H9 (cell line): ENCODE results near the gene MOG. TPM values are rescaled to one million over a fixed set of nuclear protein-coding genes. Genes with fewer than 3 reads are reported as not detected.
A peak's percentile ranks its signal among the peaks of the same experiment; 100 is the strongest.

ENCODE experiments used
- DNase-seq: peaks from one replicate; pipeline ENCODE4 v3.0.0-alpha.2; 2017
- H2AFZ ChIP-seq: one replicate; pipeline ENCODE4 v1.6.1; 2013; ENCODE audit warnings: mild to moderate bottlenecking, low read length, control low read depth, moderate library complexity
- H2AK5ac ChIP-seq: 2 replicates; pipeline ENCODE4 v1.6.1; 2013; ENCODE audit warnings: low read length, control low read depth, mixed read lengths; ENCODE audit not compliant: insufficient read length
- H2BK120ac ChIP-seq: one replicate; pipeline ENCODE4 v1.6.1; 2013; ENCODE audit warnings: low read depth, mild to moderate bottlenecking, low read length, control low read depth, inconsistent platforms; ENCODE audit not compliant: poor library complexity, severe bottlenecking
- H2BK12ac ChIP-seq: 2 replicates; pipeline ENCODE4 v1.6.1; 2013; ENCODE audit warnings: low read length, control low read depth, mixed read lengths, low read depth; ENCODE audit not compliant: insufficient read length
- H2BK15ac ChIP-seq: 2 replicates; pipeline ENCODE4 v1.6.1; 2013; ENCODE audit warnings: low read depth, low read length, control low read depth
- H2BK20ac ChIP-seq: one replicate; pipeline ENCODE4 v1.6.1; 2013; ENCODE audit warnings: low read depth, mild to moderate bottlenecking, low read length, control low read depth, inconsistent platforms; ENCODE audit not compliant: poor library complexity, severe bottlenecking
- H2BK5ac ChIP-seq: 2 replicates; pipeline ENCODE4 v1.6.1; 2013; ENCODE audit warnings: low read length, control low read depth, mixed read lengths; ENCODE audit not compliant: insufficient read length
- H3K14ac ChIP-seq: 2 replicates; pipeline ENCODE4 v1.6.1; 2013; ENCODE audit warnings: low read length, control low read depth; ENCODE audit not compliant: insufficient read depth
- H3K18ac ChIP-seq: 2 replicates; pipeline ENCODE4 v1.6.1; 2013; ENCODE audit warnings: low read depth, mild to moderate bottlenecking, mixed read lengths, low read length, control low read depth; ENCODE audit not compliant: insufficient read length
- H3K23ac ChIP-seq: 2 replicates; pipeline ENCODE4 v1.6.1; 2013; ENCODE audit warnings: low read length, control low read depth, mixed read lengths, low read depth; ENCODE audit not compliant: insufficient read length
- H3K23me2 ChIP-seq: 2 replicates; pipeline ENCODE4 v1.6.1; 2013; ENCODE audit warnings: low read depth, mild to moderate bottlenecking, mixed read lengths, low read length, control low read depth; ENCODE audit not compliant: insufficient read length, poor library complexity, severe bottlenecking
- H3K27ac ChIP-seq: 2 replicates; pipeline ENCODE4 v1.5.1; 2013; ENCODE audit warnings: low read length, control low read depth, mixed read lengths, low read depth; ENCODE audit not compliant: insufficient read length
- H3K27me3 ChIP-seq: 2 replicates; pipeline ENCODE4 v1.6.1; 2013; ENCODE audit warnings: low read length, control low read depth, inconsistent platforms; ENCODE audit not compliant: insufficient read depth
- H3K4ac ChIP-seq: 2 replicates; pipeline ENCODE4 v1.6.1; 2013; ENCODE audit warnings: low read depth, mild to moderate bottlenecking, control low read depth, inconsistent platforms, low read length, moderate library complexity
- H3K4me1 ChIP-seq: 2 replicates; pipeline ENCODE4 v1.6.1; 2013; ENCODE audit warnings: low read length, control low read depth, inconsistent platforms; ENCODE audit not compliant: insufficient read depth
- H3K4me2 ChIP-seq: 2 replicates; pipeline ENCODE4 v1.6.1; 2013; ENCODE audit warnings: low read length, control low read depth, mixed read lengths; ENCODE audit not compliant: insufficient read length, insufficient read depth
- H3K56ac ChIP-seq: 2 replicates; pipeline ENCODE4 v1.6.1; 2013; ENCODE audit warnings: low read depth, mild to moderate bottlenecking, mixed read lengths, low read length, control low read depth; ENCODE audit not compliant: insufficient read length
- H3K79me1 ChIP-seq: 2 replicates; pipeline ENCODE4 v1.6.1; 2013; ENCODE audit warnings: low read depth, mild to moderate bottlenecking, moderate library complexity, low read length, control low read depth, inconsistent platforms; ENCODE audit not compliant: insufficient read depth, poor library complexity, severe bottlenecking
- H3K79me2 ChIP-seq: 2 replicates; pipeline ENCODE4 v1.6.1; 2013; ENCODE audit warnings: low read length, control low read depth, inconsistent platforms; ENCODE audit not compliant: insufficient read depth
- H3K9ac ChIP-seq: 2 replicates; pipeline ENCODE4 v1.6.1; 2013; ENCODE audit warnings: low read length, control low read depth, mixed read lengths; ENCODE audit not compliant: insufficient read length; ENCODE audit errors: extremely low read depth
- H3K9me3 ChIP-seq: one replicate; pipeline ENCODE4 v1.6.1; 2013; ENCODE audit warnings: low read depth, low read length, inconsistent platforms; ENCODE audit not compliant: control insufficient read depth
- H3T11ph ChIP-seq: one replicate; pipeline ENCODE4 v1.6.1; 2013; ENCODE audit warnings: mild to moderate bottlenecking, low read length, control low read depth, inconsistent platforms
- H4K20me1 ChIP-seq: one replicate; pipeline ENCODE4 v1.6.1; 2013; ENCODE audit not compliant: control insufficient read depth, insufficient read length, insufficient read depth
- H4K5ac ChIP-seq: 2 replicates; pipeline ENCODE4 v1.6.1; 2013; ENCODE audit warnings: low read depth, mild to moderate bottlenecking, mixed read lengths, low read length, control low read depth; ENCODE audit not compliant: insufficient read length
- H4K8ac ChIP-seq: replicated peaks from 2 replicates; pipeline ENCODE4 v1.6.1; 2013; ENCODE audit warnings: low read length, control low read depth, mixed read lengths, low read depth; ENCODE audit not compliant: insufficient read length
- H4K91ac ChIP-seq: 2 replicates; pipeline ENCODE4 v1.6.1; 2013; ENCODE audit warnings: low read depth, mild to moderate bottlenecking, moderate library complexity, mixed read lengths, low read length, control low read depth; ENCODE audit not compliant: insufficient read length
- H3K27ac Mint-ChIP-seq, 3 experiments: 2 replicates in 2 of 3; 3 replicates in 1 of 3; pipeline ENCODE4 v1.8.0; 2020 to 2021; ENCODE audit warnings: mixed read lengths in 3 of 3, mild to moderate bottlenecking in 1 of 3, moderate library complexity in 1 of 3
- H3K27me3 Mint-ChIP-seq: 2 replicates; pipeline ENCODE4 v1.8.0; 2021; ENCODE audit warnings: low read depth, mild to moderate bottlenecking, moderate library complexity, mixed read lengths
- H3K36me3 Mint-ChIP-seq, 3 experiments: 2 replicates in 2 of 3; 3 replicates in 1 of 3; pipeline ENCODE4 v1.8.0; 2020 to 2021; ENCODE audit warnings: low read depth in 3 of 3, mixed read lengths in 3 of 3; ENCODE audit not compliant: insufficient read depth in 1 of 3
- H3K4me1 Mint-ChIP-seq, 2 experiments: 2 replicates each; pipeline ENCODE4 v1.8.0; 2020; ENCODE audit warnings: mixed read lengths in 2 of 2
- H3K4me3 Mint-ChIP-seq, 2 experiments: 2 replicates in 1 of 2; 3 replicates in 1 of 2; pipeline ENCODE4 v1.8.0; 2020 to 2021; ENCODE audit warnings: mild to moderate bottlenecking in 2 of 2, mixed read lengths in 2 of 2, moderate library complexity in 1 of 2
- H3K9me3 Mint-ChIP-seq, 2 experiments: 2 replicates in 1 of 2; 3 replicates in 1 of 2; pipeline ENCODE4 v1.8.0; 2020; ENCODE audit warnings: mild to moderate bottlenecking in 2 of 2, mixed read lengths in 2 of 2, moderate library complexity in 1 of 2
- CTCF ChIP-seq: fragments of 200-600 bp; sonication (generic); conservative IDR thresholded peaks from 3 replicates; pipeline ENCODE4 v1.8.0; 2021; ENCODE audit warnings: antibody characterized with exemption, mild to moderate bottlenecking
- WGBS: extraction: QIAGEN DNeasy Blood & Tissue Kit; methylation state at CpG from one replicate; pipeline ENCODE4 v1.1.7; 2013; ENCODE audit warnings: missing lambda C conversion rate, low lambda C conversion rate, mixed read lengths; ENCODE audit not compliant: insufficient read length; ENCODE audit errors: extremely low coverage; 5-methylcytosine and 5-hydroxymethylcytosine counted together
- total RNA-seq: library from RNA; stranded (reverse); gene quantifications from 2 replicates; pipeline ENCODE4 v1.2.1, GENCODE V29; 2021

MOG gene
- total RNA-seq, 1 experiment from 2014 or later = 0.55 TPM

- no peaks in the 10 kb centered on the region for H3K79me2 ChIP-seq
- H3K4ac ChIP-seq = no peak overlapping the region
- no peak overlapping the region for H2BK20ac ChIP-seq
- H2AFZ ChIP-seq = no peak overlapping the region
- Mint-ChIP-seq H3K9me3 (peaks cover 0 to 2% of the 10 kb centered on the region in 2 experiments; a peak in 2 of 5 replicates), H3K4me3 (no peak overlapping the region), H3K36me3 (peaks cover 1 to 9% (median 5%) of the 10 kb centered on the region in 3 experiments; a peak in 5 of 7 replicates), H3K27me3 (peaks cover 2% of the 10 kb centered on the region; the same call in 1 of the 2 replicates), H3K27ac (peak overlapping the region in 1 of 3 experiments; percentile 52; a peak in 1 of 7 replicates), H3K4me1 (peaks cover 27 to 35% of the 10 kb centered on the region in 2 experiments)
- no peak overlapping the region for H4K5ac ChIP-seq
- no peak overlapping the region for H2BK120ac ChIP-seq
- H3K23me2 ChIP-seq = no peaks in the 10 kb centered on the region
- no peak overlapping the region for H3K27ac ChIP-seq
- no peak overlapping the region; the same call in 1 of the 2 replicates for H3K14ac ChIP-seq
- H2BK15ac ChIP-seq = no peak overlapping the region
- no peaks in the 10 kb centered on the region for H3K27me3 ChIP-seq
- no peak overlapping the region for H4K91ac ChIP-seq
- no peak overlapping the region for H2AK5ac ChIP-seq
- no peak overlapping the region for H3K9ac ChIP-seq
- WGBS = no CpG with 5 or more reads among the region's 1 CpG
- DNase-seq = no peak
- H3K4me1 ChIP-seq = peaks cover 2% of the 10 kb centered on the region; the same call in 1 of the 2 replicates
- H3T11ph ChIP-seq = no peak overlapping the region
- no peak overlapping the region for H2BK12ac ChIP-seq
- H3K18ac ChIP-seq = no peak overlapping the region
- no peak overlapping the region for H3K56ac ChIP-seq
- no peaks in the 10 kb centered on the region for H3K79me1 ChIP-seq
- H3K23ac ChIP-seq = no peak overlapping the region
- H3K4me2 ChIP-seq = no peak overlapping the region
- no peak overlapping the region for H2BK5ac ChIP-seq
- no peak for TF ChIP-seq CTCF
- no peaks in the 10 kb centered on the region for H4K20me1 ChIP-seq
- no peak overlapping the region for H4K8ac ChIP-seq
- H3K9me3 ChIP-seq = no peaks in the 10 kb centered on the region
These were observed 18.7 kb downstream of the MOG start for GRCh38 chr6:29675561-29675960.
